Left ventricle myocardium inferior (tissue), 1 donor: ENCODE results near the gene RYR2. TPM values are rescaled to one million over a fixed set of nuclear protein-coding genes. Genes with fewer than 3 reads are reported as not detected.

Source experiments
- DNase-seq: peaks from one replicate; pipeline ENCODE4 v3.0.0-alpha.2; 2020
- H3K27ac ChIP-seq: fragments of 200-600 bp; replicated peaks from 2 replicates; pipeline ENCODE4 v1.8.0; 2021
- H3K27me3 ChIP-seq: fragments of 200-600 bp; 2 replicates; pipeline ENCODE4 v1.8.0; 2021; ENCODE audit warnings: low read depth
- H3K36me3 ChIP-seq: fragments of 200-600 bp; 2 replicates; pipeline ENCODE4 v1.8.0; 2021
- H3K4me1 ChIP-seq: fragments of 200-600 bp; 2 replicates; pipeline ENCODE4 v1.8.0; 2021
- H3K4me3 ChIP-seq: fragments of 200-600 bp; 2 replicates; pipeline ENCODE4 v1.8.0; 2021; ENCODE audit warnings: mild to moderate bottlenecking, moderate library complexity
- H3K9me3 ChIP-seq: fragments of 200-600 bp; replicated peaks from 2 replicates; pipeline ENCODE4 v1.8.0; 2021
- CTCF ChIP-seq: fragments of 200-600 bp; IDR thresholded peaks from 2 replicates; pipeline ENCODE4 v1.8.0; 2021; ENCODE audit warnings: antibody characterized with exemption, mild to moderate bottlenecking, borderline replicate concordance
- intact Hi-C: fragments of 100-400 bp; cut with micrococcal nuclease; formaldehyde crosslinking; loops from one replicate; pipeline ENCODE4 v1.11.0; 2022
- total RNA-seq: library from RNA; stranded (reverse); fragmentation: NEBNext Ultra II Directional; extraction: Animal tissue kit (Norgen Biotek cat#: 25700); gene quantifications from one replicate; pipeline ENCODE4 v1.2.1, GENCODE V29; 2021
- donor health status: DM: no; HTN: yes; CAD: no; lungs with severe emphysema.

The RYR2 gene
- total RNA-seq, 1 donor from 2014 or later: 783 TPM

GRCh38 chr1:237748171-237748960, 706.4 kb downstream of the RYR2 start:
- no peak for TF ChIP-seq CTCF
- Histone ChIP-seq H3K4me3 (no peak overlapping the region), H3K4me1 (peaks cover 76% of the 10 kb centered on the region), H3K27me3 (no peaks in the 10 kb centered on the region), H3K9me3 (no peaks in the 10 kb centered on the region), H3K27ac (peak overlapping the region; percentile 9), H3K36me3 (peaks cover 4% of the 10 kb centered on the region)
- intact Hi-C loops: no loop called here
- no peak for DNase-seq

- H3K9me3 ChIP-seq: no peaks in the 10 kb centered on the region
- peak overlapping the region; percentile 9 for H3K27ac ChIP-seq
- no peak for TF ChIP-seq CTCF
- H3K4me3 ChIP-seq: no peak overlapping the region
- H3K36me3 ChIP-seq: no peaks in the 10 kb centered on the region
- H3K4me1 ChIP-seq: peaks cover 75% of the 10 kb centered on the region
- DNase-seq: no peak
- intact Hi-C loops: no loop called here
- H3K27me3 ChIP-seq: no peaks in the 10 kb centered on the region
Measured at GRCh38 chr1:237749122-237749521, 707.1 kb downstream of the RYR2 start.

GRCh38 chr1:237751090-237751489, 709.1 kb downstream of the RYR2 start:
- Histone ChIP-seq H3K27ac (no peak overlapping the region), H3K27me3 (no peaks in the 10 kb centered on the region), H3K4me1 (peaks cover 73% of the 10 kb centered on the region), H3K36me3 (no peaks in the 10 kb centered on the region), H3K9me3 (no peaks in the 10 kb centered on the region), H3K4me3 (no peak overlapping the region)
- no peak for TF ChIP-seq CTCF
- intact Hi-C loops: no loop called here
- no peak for DNase-seq

GRCh38 chr1:237754627-237755026, 712.6 kb downstream of the RYR2 start:
- no peak for DNase-seq
- Histone ChIP-seq H3K4me3 (no peak overlapping the region), H3K9me3 (no peaks in the 10 kb centered on the region), H3K27me3 (no peaks in the 10 kb centered on the region), H3K4me1 (peaks cover 63% of the 10 kb centered on the region), H3K36me3 (no peaks in the 10 kb centered on the region), H3K27ac (no peak overlapping the region)
- intact Hi-C loops: no loop called here
- TF ChIP-seq CTCF: no peak

GRCh38 chr1:237756304-237756967, 714.5 kb downstream of the RYR2 start:
- Histone ChIP-seq H3K27me3 (no peaks in the 10 kb centered on the region), H3K27ac (peak overlapping the region; percentile 41), H3K4me3 (no peak overlapping the region), H3K9me3 (no peaks in the 10 kb centered on the region), H3K36me3 (peaks cover 2% of the 10 kb centered on the region), H3K4me1 (peaks cover 67% of the 10 kb centered on the region)
- no peak for DNase-seq
- intact Hi-C loops: no loop called here
- no peak for TF ChIP-seq CTCF
